ENCODE measurements around the gene CTDP1.

Gene CTDP1

DNA sequence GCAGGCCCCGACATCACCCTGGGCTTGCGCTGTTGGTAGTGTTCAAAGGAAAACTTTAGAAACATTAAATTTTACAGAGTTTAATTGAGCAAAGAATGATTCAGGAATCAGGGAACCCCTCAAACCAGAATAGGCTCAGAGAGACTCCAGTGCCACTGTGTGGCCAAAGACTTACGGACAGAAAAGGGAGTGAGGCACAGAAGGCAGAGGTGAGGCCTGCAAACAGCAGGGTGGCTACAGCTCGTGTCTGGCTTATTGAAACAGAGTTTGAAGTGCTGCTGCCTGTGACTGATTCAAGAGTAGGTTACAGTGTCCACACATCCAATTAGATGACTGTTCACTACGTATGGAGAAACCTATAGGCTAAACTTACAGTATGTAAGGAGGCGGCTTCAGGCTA is 2.4 kb upstream of the CTDP1 start:
- no peak for DNase-seq (ENCODE audit: low read depth)
- in situ Hi-C loops (cut with HindIII; ENCODE audit: low sequenced_read_pairs): no loop called here
- TF ChIP-seq, protein P1, sequence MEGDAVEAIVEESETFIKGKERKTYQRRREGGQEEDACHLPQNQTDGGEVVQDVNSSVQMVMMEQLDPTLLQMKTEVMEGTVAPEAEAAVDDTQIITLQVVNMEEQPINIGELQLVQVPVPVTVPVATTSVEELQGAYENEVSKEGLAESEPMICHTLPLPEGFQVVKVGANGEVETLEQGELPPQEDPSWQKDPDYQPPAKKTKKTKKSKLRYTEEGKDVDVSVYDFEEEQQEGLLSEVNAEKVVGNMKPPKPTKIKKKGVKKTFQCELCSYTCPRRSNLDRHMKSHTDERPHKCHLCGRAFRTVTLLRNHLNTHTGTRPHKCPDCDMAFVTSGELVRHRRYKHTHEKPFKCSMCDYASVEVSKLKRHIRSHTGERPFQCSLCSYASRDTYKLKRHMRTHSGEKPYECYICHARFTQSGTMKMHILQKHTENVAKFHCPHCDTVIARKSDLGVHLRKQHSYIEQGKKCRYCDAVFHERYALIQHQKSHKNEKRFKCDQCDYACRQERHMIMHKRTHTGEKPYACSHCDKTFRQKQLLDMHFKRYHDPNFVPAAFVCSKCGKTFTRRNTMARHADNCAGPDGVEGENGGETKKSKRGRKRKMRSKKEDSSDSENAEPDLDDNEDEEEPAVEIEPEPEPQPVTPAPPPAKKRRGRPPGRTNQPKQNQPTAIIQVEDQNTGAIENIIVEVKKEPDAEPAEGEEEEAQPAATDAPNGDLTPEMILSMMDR (IDR thresholded peaks at IDR 0.05; ENCODE audit: low read depth, low read length, missing control alignments): no peak
- no peak overlapping the region for H3K4me3 ChIP-seq (ENCODE audit: low read depth, low read length)

DNA sequence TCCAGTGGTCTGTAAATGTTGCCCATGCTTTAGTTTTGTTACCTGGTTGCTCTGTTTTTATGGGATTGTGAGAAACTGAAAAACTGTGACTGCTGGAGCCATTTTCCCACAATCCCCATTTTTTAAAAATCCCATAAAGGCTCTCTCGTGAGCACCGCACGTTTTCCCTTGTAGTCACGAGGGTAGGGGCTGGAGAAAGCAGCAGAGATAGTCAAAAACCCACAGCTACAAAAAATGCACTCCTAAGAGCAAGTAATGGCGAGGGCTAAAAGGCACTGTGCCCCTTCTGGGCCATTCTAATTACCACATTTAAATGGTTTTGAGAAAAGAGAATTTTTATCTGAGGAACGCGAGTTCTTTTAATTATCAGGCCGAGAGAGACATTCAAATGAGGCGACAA is 1.8 kb upstream of the CTDP1 start:
- H3K4me3 ChIP-seq (ENCODE audit: low read depth, low read length): no peak overlapping the region
- TF ChIP-seq, protein P1 (IDR thresholded peaks at IDR 0.05; ENCODE audit: low read depth, low read length, missing control alignments): no peak
- no peak for DNase-seq (ENCODE audit: low read depth)
- in situ Hi-C loops (cut with HindIII; ENCODE audit: low sequenced_read_pairs): no loop called here

DNA sequence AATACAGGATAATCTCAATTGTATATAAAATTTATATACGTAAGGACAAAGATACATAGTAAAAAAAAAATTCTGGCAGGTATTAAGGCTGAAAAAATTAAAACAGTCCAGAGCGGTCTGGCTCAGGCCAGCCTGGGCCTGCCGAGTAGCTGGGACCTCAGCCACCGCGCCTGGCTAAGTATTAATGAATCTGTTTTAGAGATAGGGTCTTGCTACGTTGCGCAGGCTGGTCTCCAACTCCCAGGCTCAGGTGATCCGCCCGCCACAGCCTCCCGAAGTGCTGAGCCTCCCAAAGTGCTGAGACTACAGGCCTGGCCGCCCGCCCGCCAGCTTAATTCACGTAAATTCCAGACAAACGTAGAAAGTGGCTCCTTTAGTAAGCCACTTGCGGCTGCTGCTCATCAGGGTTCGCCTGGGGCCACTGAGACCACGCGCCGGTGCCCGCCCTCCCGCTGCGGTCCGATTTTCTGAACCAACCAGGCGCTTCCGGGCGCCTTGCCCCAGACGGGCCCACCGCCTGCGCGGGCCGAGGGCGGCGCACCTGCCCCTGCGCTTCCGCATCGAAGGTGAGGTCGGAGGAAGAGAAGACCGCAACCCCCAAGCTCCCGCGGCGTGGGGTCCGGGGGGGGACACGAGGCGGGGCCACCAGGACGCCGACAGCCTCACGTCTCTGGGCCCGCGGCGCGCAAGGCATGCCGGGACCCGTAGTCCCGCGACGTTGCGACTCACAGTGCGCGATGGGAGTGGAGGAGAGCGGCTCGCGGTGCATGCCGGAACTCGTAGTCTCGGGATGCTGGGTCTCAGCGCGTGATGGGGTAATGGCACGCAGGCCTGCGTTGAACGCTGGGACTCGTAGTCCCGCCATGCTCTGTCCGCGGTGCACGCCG is 695 bp upstream of the CTDP1 start:
- peak overlapping the region; percentile 81 for H3K4me3 ChIP-seq (ENCODE audit: low read depth, low read length)
- in situ Hi-C loops (cut with HindIII; ENCODE audit: low sequenced_read_pairs): no loop called here
- peak; percentile 98 for DNase-seq (ENCODE audit: low read depth)
- TF ChIP-seq, protein P1 (IDR thresholded peaks at IDR 0.05; ENCODE audit: low read depth, low read length, missing control alignments): no peak

DNA sequence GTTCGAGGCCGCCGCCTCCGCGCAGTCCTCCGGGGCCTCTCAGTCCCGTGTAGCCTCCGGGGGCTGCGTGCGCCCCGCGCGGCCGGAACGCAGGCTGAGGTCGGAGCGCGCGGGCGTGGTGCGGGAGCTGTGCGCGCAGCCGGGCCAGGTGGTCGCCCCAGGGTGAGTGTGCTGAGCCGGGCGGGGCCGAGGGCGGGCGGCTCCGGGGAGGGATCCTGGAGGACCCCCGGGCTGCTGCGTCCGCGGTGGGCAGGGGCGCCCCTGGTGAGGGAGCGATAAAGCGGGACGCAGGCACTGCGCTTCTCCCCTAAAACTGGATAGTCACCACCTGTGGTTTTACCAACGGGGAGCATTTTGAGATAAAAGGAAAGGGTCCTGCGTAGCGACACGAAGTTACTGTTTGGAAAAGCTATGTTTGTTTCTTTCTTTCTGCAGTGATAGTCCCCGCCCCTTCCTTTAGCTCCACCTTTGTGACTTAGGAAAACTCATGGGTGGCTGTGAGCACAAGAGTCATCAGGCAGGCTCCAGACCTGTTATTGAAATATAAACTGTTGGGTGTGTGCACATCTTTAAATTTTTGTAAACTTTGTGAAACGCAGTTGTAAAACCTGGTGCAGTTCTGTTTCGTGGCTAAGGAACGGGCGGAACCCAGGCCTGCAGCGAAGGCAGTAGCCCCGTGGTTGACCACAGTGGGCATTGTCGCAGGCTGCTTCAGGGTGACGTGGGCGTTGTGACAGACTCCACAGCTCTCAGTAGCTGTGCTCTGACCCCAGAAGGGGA is 687 bp downstream of the CTDP1 start:
- H3K4me3 ChIP-seq (ENCODE audit: low read depth, low read length): peak overlapping the region; percentile 81
- in situ Hi-C loops (cut with HindIII; ENCODE audit: low sequenced_read_pairs): no loop called here
- DNase-seq (ENCODE audit: low read depth): peak; percentile 18
- TF ChIP-seq, protein P1 (IDR thresholded peaks at IDR 0.05; ENCODE audit: low read depth, low read length, missing control alignments): no peak

DNA sequence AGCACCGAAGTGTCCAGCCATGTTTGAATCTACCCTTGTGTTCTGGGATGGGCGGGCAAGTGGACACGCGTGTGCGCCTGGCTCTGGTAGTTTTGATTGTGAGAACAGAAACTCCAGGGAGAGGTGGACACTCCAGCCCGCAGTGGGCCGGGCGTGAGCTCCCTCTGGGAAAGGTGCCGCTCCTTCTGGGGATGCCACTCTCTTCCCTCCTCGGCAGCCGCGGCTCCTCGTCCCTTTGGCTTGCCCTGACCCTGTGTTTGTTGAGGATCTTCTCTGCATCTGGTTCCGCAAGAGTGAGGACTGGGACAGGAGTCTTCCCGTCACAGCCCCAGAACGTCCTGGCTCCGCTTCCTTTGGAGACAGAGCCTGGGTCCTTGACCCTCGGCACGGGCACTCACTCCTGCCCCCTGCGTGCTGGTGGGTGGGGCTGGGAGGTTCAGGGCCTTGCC is 1.3 kb downstream of the CTDP1 start:
- DNase-seq (ENCODE audit: low read depth): no peak
- TF ChIP-seq, protein P1 (IDR thresholded peaks at IDR 0.05; ENCODE audit: low read depth, low read length, missing control alignments): no peak
- in situ Hi-C loops (cut with HindIII; ENCODE audit: low sequenced_read_pairs): no loop called here
- peak overlapping the region; percentile 81 for H3K4me3 ChIP-seq (ENCODE audit: low read depth, low read length)

DNA sequence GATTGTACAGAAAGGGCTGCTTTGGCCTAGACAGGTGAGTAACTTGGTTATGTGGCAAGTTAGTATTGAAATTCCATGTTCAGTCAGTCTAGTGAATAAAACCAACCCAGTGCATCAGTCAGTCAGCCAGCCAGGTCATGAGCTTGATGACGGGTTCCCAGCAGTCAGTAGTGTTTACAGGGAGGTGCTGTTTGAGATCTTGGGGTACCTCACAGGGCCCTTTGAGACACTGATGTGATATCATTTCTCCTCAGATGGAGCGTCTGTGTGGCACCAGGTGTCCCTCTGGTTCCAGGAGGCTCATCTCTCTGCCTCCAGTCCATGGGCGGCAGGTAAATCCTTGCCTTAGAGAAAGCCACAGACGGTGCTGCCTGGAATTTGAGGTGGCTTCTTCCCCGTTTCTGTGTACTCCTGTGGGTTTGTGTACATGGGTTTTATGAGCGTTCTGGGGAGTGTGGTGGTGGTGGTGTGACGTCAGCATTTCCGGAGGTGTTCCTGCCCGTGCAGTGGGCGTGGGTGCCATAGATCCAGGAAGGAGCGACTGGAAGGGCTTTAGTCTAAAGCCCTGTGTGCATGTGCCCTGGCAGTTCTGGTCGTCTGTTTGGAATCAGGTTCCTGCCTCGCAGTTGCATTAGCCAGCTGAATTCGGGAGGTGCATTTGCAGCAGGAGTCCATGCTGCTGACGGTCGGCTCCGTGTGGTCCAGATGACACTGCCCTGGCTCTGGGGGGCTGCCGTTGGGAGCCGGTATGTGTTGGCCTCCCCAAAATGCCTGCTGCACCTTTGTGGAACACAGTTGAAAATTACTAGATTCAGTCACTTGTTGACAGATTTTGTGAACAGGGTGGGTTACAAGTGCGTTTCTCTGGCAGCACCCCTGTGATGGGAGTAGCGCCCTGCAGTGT is 2.1 kb downstream of the CTDP1 start:
- TF ChIP-seq, protein P1 (IDR thresholded peaks at IDR 0.05; ENCODE audit: low read depth, low read length, missing control alignments): no peak
- DNase-seq (ENCODE audit: low read depth): no peak
- in situ Hi-C loops (cut with HindIII; ENCODE audit: low sequenced_read_pairs): no loop called here
- H3K4me3 ChIP-seq (ENCODE audit: low read depth, low read length): no peak overlapping the region

All from astrocyte of the cerebellum (primary cell).